Activated CD4-positive, alpha-beta T cell treated with anti-CD3 and anti-CD28 coated beads, Interleukin-2, amount 50 U/mL, for 16 hours (primary cell): ENCODE measurements around the gene ARHGEF28.

Experiments
- DNase-seq: peaks from one replicate; pipeline ENCODE4 v3.0.0-alpha.2; 2020

The ARHGEF28 gene

DNA sequence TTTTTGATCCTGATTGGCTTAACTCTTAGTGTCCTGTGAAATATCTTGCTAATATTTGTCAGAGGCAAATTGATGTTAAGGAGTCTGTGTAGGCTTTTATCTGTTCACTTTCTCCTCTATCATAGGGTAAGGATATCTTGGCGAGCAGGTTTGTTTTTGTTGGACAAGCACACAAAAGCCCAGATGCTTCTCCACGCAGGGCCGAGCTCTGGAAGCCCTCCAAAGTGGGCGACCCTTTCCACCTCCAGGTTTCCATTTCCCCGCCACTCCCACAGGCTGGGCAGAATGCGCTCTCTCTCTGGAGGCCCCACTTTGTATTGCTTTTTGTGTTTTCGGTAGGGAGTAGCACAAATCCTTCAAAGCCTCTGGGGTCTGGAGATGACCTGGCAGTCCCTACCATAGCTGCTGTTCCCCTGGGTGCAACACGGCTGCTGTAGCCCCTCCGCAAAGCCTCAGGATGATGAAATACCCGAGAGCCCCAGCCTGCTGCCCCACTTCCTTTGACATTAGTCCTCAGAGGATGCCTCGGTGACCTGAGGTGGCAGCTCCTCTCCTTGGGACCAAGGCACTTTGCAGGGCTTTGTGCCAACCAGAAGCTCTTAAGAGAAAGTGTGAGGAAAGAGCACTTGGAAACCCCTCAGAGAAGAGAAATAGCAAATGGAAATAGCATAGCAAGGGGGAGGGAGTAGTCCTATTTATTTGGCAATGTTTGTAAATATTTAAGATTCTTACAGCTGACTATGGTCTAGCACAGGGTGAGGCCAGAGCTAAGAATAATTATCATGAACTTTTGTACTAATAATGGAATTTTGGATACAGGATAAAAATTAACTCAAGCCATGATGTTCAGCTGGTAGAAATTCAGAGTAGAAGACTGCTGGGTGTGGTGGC is 122.8 kb downstream of the ARHGEF28 start:
- DNase-seq, result no peak

DNA sequence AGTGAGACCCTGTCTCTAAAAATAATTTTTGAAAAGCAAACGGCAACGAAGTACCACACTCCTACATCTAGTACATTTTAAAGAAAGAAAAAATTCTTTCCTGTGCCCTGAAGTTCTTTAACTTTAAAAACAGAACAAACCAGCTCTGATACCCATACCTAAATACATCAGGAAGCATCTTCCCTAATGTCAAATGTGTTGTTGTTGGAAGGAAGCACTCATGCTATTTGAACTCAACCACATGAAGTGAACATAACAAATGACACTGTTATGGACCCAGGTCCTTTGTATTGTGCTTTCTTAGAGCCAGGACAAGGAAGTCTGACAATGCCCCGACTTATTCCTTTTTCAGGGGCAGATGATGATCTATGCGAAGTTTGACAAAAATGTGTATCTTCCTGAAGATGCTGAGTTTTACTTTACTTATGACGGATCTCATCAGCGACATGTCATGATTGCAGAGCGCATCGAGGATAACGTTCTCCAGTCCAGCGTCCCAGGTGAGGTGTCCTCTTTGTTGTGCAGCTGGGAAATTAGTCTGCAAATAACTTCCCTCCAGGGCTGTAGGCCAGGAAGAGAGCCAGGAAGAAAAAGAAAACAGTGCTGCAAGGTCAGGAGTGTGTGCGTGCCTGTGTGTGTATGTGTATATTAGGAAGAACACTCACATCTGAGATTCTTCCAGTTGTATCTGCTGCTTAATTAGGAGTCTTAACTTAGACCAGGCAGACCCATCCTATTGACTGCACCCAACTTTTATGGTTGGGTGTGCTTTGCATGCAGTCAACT is 123.7 kb downstream of the ARHGEF28 start:
- DNase-seq, result no peak

DNA sequence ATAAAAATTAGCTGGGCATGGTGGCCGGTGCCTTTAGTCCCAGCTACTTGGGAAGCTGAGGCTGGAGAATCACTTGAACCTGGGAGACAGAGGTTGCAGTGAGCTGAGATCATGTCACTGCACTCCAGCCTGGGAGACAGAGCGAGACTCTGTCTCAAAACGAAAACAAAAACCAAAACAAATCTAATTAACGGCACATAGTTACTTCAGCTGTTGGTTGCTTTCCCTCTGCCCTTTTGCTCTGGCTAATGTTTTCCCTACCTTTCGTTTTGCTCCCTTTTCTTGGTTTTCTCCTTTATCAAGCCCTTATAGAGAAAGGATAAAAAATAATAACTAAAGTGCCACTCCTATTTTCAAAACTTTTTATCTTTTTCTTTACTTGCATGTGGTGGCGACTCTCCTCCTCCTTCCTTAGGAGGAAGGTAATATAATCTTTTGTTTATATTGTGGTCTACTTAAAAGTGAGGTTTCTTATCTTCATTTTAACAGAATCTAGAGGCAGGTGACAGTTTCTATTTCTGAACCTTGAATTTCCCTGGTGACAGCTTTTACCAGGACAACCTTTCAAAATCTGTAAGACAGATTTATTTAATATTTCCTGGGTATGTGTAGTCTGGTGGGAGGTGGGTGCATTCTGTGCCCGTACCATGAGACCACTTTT is 125.4 kb downstream of the ARHGEF28 start:
- DNase-seq, result no peak

DNA sequence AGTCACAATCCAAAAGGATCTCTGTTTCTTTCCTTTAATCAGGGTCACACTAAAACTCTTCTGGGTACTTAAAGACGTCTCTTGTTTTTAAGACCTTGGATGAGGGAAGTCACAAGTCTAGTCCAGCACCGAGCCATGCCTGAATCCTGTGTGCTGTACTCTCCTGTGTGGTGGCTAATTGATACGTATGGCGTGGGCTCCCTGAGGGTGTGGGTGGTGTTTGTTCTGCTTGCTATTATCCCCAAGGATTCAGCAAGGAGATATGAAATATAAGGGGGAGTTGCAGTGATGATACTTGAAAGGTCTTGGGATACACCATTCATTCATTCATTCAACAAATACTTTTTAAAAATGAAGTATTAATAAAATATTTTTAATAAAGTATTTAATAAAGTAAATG is 128.3 kb downstream of the ARHGEF28 start:
- DNase-seq, result no peak

DNA sequence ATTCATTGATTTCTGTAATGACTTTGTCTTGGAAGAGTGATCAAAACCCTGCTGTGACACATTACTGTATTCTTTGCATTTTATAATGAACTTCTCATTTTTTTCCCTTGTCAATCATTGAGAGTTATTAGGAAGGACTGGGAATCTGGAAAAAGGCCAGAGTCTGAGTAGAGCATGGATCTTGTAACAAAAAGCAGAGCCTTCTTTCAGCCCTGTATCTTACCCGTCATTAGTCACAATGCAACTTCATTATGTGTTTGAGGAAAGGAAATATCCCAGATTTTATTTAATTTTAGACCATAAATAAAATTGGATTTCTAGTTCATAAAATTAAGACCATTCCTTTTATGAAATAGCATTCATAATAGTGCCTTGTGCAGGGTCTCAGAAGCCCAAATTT is 131.4 kb downstream of the ARHGEF28 start:
- DNase-seq, result no peak

DNA sequence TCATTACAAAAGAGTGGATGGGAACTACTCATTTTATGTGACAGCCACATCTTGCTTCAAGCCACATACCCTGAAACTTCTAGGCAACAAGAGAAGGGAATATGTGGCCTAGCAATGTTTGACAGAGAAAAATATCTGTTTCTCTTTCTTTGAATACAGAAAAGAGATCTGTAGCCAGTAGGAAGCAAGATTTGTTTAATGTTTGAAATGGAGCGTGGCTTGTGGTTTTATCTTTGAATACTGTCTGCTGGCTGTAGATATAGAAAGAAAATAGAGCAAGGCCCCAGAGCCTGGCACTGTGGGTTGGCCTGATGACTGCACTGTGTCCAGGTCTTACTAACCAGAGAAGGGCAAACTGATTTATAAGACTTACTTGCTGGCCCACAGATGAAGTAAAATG is 133.8 kb downstream of the ARHGEF28 start:
- no peak for DNase-seq

DNA sequence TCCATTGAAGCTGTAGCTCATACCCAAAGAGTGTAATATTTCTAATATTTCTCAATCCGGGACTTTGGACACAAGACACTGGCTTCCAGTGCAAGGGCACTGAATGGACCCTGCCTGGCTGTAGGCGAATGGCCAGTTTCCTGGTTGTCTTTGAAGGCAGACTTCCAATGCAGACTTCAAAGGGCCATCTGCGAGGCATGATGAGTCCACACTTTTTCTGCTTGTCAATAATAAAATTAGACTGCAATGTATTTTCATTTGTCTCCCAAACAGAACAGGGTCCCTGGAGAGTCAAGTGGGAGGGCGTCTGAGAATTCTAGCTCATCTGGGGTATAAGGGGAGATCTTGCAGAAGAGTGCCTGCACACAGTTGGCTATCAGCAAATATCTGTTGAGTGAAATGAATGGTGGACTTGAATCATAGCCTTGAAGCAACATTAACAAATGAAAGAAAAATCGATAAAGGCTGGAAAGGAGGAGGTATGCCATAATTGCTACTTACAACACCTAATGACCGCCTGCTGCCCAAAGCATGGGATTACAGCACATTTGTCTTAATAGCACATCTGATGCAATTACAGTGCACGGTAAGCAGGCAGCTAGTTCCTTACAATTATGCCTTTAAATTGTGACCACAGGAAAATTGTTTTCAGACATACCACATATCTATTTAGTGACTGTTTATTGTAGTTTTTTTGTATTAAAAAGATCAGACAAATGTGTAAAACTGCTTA is 137.5 kb downstream of the ARHGEF28 start:
- no peak for DNase-seq

DNA sequence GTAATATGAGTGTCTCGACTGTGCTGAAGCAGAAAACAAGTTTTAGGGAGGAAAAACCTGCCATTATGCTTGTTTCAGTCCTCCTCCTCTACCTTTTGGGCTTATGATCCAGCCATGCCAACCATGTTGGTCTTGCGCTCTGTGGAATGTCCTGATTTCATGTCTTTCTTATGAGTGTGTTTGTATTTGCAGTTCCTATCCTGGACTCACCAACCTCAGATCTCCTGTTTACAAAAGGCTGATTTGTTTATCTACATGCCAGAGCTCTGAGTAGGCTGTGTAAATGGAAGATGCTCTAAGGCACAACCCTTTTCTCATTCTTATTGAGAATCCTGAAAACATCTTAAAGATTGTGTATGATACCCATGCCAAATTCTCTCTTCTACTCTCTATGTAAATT is 138.6 kb downstream of the ARHGEF28 start:
- DNase-seq, result no peak

DNA sequence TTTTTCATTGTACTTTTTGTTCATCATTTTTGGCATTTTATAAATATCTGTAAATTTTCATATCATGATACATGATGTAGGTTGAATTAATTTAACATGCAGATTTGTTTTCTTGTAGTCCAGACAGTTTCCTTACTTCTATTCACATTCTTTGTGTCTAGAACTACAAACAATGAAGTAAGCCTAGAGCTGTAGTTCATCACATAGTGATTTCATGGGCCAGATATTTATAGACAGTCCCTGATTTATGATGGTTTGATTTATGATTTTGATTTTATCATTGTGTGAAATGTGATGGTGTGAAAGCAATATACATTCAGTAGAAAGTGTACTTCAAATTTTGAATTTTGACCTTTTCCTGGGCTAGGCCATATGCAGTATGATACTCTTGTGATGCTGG is 139.0 kb downstream of the ARHGEF28 start:
- DNase-seq, result no peak

DNA sequence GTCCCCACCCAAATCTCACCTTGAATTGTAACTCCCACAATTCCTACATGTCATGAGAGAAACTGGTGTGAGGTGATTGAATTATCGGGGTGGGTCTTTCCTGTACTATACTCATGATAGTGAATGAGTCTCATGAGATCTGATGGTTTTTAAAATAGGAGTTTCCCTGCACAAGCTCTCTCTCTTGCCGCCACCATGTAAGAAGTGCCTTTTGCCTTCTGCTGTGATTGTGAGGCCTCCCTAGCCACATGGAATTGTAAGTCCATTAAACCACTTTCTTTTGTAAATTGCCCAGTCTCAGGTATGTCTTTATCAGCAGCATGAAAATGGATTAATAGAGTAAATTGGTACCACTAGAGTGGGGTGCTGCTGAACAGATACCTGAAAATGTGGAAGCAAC is 140.9 kb downstream of the ARHGEF28 start:
- no peak for DNase-seq

DNA sequence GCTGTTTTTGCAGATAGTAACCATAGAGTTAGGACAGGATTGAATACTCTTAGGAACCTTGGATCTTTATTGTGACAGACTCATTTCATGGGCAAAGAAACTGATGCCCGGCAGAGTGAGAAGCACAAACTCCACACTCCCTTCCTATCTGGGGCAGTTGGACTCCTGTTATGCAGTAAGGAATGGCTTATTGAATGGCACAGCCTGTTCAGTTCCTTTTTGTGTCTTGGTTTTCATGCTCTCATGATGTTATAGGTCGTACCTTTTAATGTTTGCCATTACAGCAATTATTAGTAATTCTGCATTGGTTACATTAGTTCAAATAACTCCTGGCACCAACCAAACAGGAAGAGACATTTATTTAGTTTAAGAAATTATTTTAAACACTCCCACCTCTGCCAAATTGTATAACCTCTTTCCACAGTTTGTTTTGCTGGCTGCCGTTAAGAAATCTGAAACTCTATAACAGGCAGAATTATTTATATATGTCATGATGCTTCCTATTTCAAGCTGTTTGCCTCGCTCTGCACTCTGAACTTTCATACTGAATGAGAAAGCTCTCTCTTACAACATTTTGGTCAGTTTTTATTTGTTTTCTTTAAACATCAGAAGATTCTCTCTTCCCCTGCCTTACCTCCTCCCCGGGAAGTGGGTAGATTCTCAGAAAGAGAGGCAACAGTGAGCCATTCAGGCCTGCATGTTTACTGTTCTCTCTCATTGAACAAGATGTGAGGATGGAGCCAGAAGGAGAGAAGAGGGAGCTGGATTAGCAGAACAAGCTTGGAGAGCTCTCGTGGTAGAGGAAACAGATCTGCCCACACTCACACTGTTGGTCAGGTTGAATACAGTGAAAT is 144.4 kb downstream of the ARHGEF28 start:
- DNase-seq, result no peak

DNA sequence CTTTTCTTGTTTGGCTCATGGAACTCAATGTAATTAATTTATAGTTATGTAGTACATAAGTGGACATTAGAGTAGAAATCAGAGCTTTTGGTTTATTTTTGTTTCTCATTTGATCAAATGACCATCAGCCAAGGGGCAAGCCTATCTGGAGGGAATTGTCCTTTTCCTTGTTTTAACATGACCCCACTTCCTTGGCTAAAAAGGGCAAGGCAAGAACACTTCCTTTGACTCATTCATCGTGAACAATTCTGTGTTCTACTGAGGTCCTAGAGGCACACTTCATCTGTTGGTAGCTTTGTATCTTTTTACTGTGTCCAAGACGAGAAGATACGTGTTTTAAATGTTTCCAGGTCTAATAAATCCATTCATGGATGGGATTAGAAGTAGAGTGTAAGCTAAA is 148.9 kb downstream of the ARHGEF28 start:
- no peak for DNase-seq

DNA sequence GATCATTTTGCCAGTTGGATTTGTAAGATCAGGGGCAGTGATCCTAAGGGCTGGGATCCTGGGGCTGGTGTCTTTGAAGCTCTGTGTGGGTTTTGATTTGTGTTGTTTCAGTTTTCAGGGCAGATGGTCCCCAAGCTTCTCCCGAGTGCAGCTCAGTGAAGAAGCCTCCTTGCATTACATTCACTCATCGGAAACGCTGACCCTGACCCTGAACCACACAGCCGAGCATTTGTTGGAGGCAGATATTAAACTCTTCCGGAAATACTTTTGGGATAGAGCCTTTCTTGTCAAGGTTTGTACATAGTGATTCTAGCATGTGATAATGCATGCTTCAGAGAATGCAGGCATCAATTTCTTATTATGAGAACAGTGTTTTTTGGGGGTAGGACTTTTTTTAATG is 150.4 kb downstream of the ARHGEF28 start:
- DNase-seq, result no peak

DNA sequence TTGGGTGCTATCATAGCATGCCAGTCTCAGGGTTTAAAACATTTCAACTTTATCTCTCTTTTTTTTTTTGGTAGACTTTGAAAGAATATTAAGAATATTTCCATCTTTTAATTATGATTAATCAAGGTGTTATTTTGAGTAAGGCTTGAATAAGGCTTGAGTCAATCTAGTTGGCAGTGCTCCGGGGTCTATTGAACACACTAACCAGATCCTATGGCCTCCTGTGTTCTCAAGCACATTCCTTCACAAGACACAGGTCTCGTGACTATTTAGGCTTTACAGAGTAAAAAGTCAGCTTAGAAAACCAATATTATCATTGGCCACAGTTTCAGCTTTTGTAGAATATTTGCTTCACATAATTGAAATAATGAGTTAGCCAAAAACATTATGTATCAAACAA is 151.2 kb downstream of the ARHGEF28 start:
- no peak for DNase-seq

DNA sequence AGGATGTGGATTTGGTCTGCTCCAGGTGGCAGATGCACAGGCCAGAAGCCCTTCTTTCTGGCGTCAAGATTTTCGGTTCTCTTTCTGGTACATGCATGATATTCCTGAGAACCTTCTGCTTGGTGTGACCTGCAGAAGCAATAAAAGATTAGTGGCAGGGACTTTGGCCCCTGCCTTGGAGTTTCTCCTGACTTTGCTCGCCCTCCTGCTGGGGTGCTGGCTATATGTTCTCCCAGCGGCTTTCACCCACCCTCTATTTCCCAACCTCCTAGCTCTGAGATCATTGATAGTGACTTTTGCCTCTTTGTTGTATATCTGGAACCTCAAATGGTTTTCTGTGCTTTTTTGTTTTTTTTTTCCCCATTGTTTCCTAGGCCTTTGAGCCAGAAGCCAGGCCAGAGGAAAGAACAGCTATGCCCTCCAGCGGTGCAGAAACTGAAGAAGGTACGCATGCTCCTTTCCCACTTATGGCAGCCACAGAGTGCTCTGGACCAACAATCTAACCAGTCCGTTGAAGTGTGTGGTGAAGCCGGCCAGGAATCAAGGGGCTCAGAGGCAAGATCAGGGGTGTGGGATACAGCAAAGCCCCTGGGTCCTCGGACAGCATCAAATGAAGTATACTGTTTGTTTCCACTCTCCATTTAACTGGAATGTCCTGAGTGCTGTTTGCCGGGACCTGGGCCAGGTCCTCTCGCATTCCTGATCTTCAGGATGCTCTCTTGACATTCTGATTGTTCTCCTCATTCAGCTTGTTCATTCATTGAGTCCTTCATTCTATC is 154.5 kb downstream of the ARHGEF28 start:
- DNase-seq, result no peak

DNA sequence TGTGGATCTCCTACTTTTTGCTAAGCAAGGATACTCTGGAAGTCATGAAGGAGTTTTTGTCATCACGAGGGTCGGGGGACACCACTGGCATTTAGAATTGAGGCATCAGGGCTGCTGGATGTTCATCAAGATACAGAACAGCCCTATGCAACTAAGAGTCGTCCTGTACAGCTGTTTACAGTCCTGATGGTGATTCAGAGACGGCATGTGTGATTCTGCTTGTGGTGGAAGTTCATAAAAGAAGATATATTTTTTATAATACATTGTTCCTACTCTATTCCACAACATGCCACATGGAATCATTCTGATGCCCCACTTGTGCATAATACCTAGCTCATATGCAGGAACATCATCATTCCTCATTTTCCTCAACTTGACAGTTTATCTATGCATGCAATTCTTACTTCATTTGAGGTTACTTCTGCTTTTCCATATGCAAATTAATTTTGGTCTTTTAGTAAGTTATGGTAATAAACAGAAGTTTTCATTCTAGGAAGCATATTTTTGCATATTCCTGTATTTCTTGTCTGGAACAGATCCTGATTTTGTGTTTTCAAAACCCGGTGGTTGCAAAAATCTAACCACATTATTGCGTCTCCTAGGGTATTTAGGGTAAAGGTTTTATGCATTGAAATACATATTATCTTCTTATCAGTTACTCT is 155.2 kb downstream of the ARHGEF28 start:
- DNase-seq, result no peak

DNA sequence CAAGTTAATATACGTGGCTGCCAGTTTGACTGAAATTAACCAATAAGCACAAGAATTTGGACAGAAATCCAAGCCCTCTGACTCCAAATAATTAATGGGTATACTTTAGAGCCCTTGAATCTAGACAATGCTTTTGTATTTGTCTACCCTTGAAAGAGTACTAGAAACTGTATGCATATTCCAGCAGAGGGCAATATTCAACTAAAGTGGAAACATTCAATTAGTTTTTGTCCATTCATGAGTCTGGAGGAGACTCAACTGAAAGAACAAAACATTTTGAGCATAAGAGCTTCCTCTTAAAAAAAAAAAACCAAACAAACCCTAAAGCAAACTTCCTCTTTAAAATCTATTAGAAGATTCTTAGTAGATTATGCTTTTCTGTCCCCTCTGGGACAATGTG is 157.8 kb downstream of the ARHGEF28 start:
- DNase-seq, result no peak

DNA sequence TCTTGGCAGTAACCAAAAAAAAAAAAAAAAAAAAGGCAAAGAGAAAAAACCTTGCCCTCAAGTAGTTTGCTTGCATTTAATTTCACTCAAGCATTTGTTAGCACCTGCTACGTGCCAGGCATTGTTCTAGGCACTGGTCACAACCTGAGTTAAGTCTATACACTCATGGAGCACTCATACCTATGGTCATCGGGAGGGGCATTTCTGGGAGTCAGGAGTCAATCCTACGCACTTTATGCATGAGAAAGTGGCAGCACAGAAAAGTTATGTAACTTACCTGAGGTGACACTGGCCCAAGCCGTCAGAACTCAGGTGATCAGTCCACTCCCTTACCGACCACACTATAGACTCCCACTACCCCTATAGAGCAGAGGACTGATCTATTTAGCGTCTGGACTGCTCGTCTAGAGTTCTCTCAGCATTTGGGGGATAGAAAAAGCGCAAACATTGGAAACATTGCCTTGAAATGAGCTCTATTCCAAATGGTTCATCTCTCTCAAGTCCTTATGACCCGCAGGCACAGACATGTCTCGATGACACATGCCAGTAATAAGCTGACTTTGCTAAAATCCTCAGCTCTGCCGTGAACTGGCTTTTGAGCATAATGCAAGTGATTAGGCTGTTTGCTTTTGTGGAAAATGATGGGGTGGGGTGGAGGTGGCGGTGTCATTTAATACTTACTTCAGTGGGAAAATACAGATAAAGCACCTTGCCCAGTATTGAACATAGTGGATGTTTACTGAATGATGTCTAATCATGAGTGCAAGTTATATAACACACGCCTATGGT is 160.2 kb downstream of the ARHGEF28 start:
- DNase-seq, result no peak

DNA sequence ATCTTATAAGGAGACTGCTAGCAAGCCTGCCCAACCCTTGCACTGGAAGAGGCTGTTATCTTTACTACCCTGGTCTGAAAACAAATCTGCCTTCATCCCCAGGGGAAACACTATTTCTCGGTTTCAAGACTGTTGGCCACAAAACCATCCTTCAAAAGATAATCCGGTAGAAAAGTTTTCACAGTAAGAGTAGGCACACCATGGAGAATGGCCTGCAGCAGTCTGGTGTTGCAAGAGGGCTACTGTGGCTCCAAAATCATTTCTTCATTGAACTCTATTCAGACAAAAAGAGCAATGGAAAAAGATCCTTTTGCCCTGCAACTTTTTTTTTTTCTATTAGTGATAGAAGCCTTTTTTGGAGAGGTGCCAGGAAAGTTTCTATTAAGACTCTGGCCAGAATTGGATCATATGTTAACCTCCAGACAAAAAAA is 163.9 kb downstream of the ARHGEF28 start:
- no peak for DNase-seq

DNA sequence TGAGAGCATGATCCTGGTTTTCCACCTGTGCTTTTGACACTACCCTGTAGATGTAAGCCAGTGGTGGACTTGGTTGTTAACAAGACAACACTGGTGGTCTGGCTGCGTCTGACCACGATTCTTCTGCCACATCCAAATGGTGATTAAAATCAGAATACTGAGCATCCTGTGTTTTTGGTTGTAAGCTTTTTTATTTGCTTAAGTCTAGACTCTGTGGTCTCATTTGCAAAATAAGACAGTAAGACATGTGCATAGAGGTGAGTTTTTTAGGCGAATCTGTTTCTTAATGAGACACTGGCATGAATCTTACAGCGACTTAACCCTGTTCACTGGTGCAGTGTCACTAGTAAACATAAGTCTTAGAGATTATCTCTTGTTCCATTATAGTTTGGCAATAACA is 165.4 kb downstream of the ARHGEF28 start:
- no peak for DNase-seq
